SK-N-SH (cell line): ENCODE measurements around the gene ASB7. TPM values are rescaled to one million over a fixed set of nuclear protein-coding genes. Genes with fewer than 3 reads are reported as not detected.

ENCODE experiments used
- CTCF ChIA-PET: fragments of 300-600, 350-600 bp; formaldehyde crosslinking; extraction: SDS; loops from one replicate; lab custom pipeline; 2021; lab: Yijun Ruan, JAX
- POLR2A ChIA-PET: fragments of 350-600 bp; sonication (Branson Sonifier 250); formaldehyde crosslinking; extraction: SDS; loops from one replicate; lab custom pipeline; 2020; ENCODE audit warnings: antibody characterized with exemption, inconsistent platforms; lab: Yijun Ruan, JAX
- DNase-seq: peaks from one replicate; pipeline ENCODE4 v3.0.0; 2012
- H2AFZ ChIP-seq: fragments of 200-600 bp; sonication (generic); 2 replicates; pipeline ENCODE4 v1.8.1; 2016; ENCODE audit warnings: antibody characterized with exemption, mild to moderate bottlenecking, low read depth
- H3F3A ChIP-seq: fragments of 200-600 bp; sonication (generic); replicated peaks from 2 replicates; pipeline ENCODE3; 2016; ENCODE audit warnings: antibody characterized with exemption, mild to moderate bottlenecking; ENCODE audit not compliant: insufficient read depth
- H3K27ac ChIP-seq, 2 experiments: fragments of 200-500 bp in 1 of 2; fragments of 200-600 bp in 1 of 2; sonication (Bioruptor generic) in 1 of 2; sonication (generic), shearing (Covaris generic) in 1 of 2; 2 replicates each; pipeline versions ENCODE4 v1.5.1 to v1.6.1; 2014 to 2016; ENCODE audit warnings: low read depth in 2 of 2, inconsistent platforms in 1 of 2, low read length in 1 of 2, mild to moderate bottlenecking in 1 of 2, mixed read lengths in 1 of 2
- H3K27me3 ChIP-seq: fragments of 200-600 bp; sonication (generic), shearing (Covaris generic); 2 replicates; pipeline ENCODE4 v1.6.1; 2016; ENCODE audit warnings: mixed run types; ENCODE audit not compliant: insufficient read depth
- H3K36me3 ChIP-seq, 2 experiments: fragments of 200-500 bp in 1 of 2; fragments of 200-600 bp in 1 of 2; sonication (Bioruptor generic) in 1 of 2; sonication (generic) in 1 of 2; replicated peaks in 1 of 2; 2 replicates each; pipeline versions ENCODE3 to v1.5.1; 2014 to 2016; ENCODE audit warnings: low read length in 1 of 2, mild to moderate bottlenecking in 1 of 2; ENCODE audit not compliant: insufficient read depth in 2 of 2, control insufficient read depth in 1 of 2
- H3K4me1 ChIP-seq, 2 experiments: fragments of 200-500 bp in 1 of 2; fragments of 200-600 bp in 1 of 2; sonication (Bioruptor generic) in 1 of 2; sonication (generic), shearing (Covaris generic) in 1 of 2; 2 replicates each; pipeline versions ENCODE4 v1.5.1 to v1.6.1; 2014 to 2016; ENCODE audit warnings: low read depth in 1 of 2, low read length in 1 of 2, mixed run types in 1 of 2; ENCODE audit not compliant: insufficient read depth in 2 of 2, control insufficient read depth in 1 of 2
- H3K4me2 ChIP-seq: fragments of 200-600 bp; sonication (generic), shearing (Covaris generic); 2 replicates; pipeline ENCODE4 v1.6.1; 2017; ENCODE audit warnings: mixed run types
- H3K4me3 ChIP-seq, 2 experiments: fragments of 200-500 bp in 1 of 2; fragments of 200-600 bp in 1 of 2; sonication (Bioruptor generic) in 1 of 2; sonication (generic), shearing (Covaris generic) in 1 of 2; 2 replicates each; pipeline versions ENCODE4 v1.5.1 to v1.8.1; 2014 to 2016; ENCODE audit warnings: low read depth in 2 of 2, inconsistent platforms in 1 of 2, low read length in 1 of 2, mild to moderate bottlenecking in 1 of 2, mixed read lengths in 1 of 2, moderate library complexity in 1 of 2
- H3K79me2 ChIP-seq: fragments of 200-600 bp; sonication (generic); 2 replicates; pipeline ENCODE4 v1.8.1; 2017; ENCODE audit warnings: mild to moderate bottlenecking; ENCODE audit not compliant: insufficient read depth
- H3K9ac ChIP-seq: fragments of 200-600 bp; sonication (generic); 2 replicates; pipeline ENCODE4 v1.6.1; 2017; ENCODE audit warnings: mixed run types
- H3K9me2 ChIP-seq: fragments of 200-600 bp; sonication (generic); 2 replicates; pipeline ENCODE4 v1.6.1; 2017; ENCODE audit warnings: mixed run types
- H3K9me3 ChIP-seq: fragments of 200-600 bp; sonication (generic); 2 replicates; pipeline ENCODE4 v1.6.1; 2017; ENCODE audit warnings: mixed run types, mild to moderate bottlenecking, moderate library complexity
- H4K20me1 ChIP-seq: fragments of 200-600 bp; sonication (generic); 2 replicates; pipeline ENCODE4 v1.6.1; 2017; ENCODE audit warnings: mild to moderate bottlenecking, mixed run types; ENCODE audit not compliant: insufficient read depth
- CHD2 ChIP-seq: fragments of 150-350 bp; IDR thresholded peaks from 2 replicates; pipeline ENCODE4 v1.6.1; 2018; ENCODE audit warnings: low read length; ENCODE audit not compliant: partially characterized antibody
- CTCF ChIP-seq: fragments of 200-600 bp; sonication (generic); IDR thresholded peaks from 2 replicates; pipeline ENCODE4 v1.6.1; 2017; ENCODE audit warnings: antibody characterized with exemption, mild to moderate bottlenecking, moderate library complexity
- ELF1 ChIP-seq: IDR thresholded peaks from 2 replicates; pipeline ENCODE4 v1.4.0; 2012
- FOXM1 ChIP-seq: IDR thresholded peaks from 2 replicates; pipeline ENCODE4 v1.4.0; 2012; ENCODE audit warnings: low read depth, mild to moderate bottlenecking
- IRF3 ChIP-seq: fragments of 150-350 bp; IDR thresholded peaks from 2 replicates; pipeline ENCODE4 v1.6.1; 2016; ENCODE audit warnings: mild to moderate bottlenecking, low read depth, low read length
- RCOR1 ChIP-seq: fragments of 150-350 bp; IDR thresholded peaks from 2 replicates; pipeline ENCODE4 v1.6.1; 2017; ENCODE audit warnings: antibody characterized with exemption, low read length
- REST ChIP-seq: IDR thresholded peaks from 2 replicates; pipeline ENCODE4 v1.6.1; 2012; ENCODE audit warnings: mild to moderate bottlenecking, low read depth, low read length, moderate library complexity
- RFX5 ChIP-seq: IDR thresholded peaks from 2 replicates; pipeline ENCODE4 v1.6.1; 2012; ENCODE audit warnings: mild to moderate bottlenecking, improper control_type of control experiment, low read length
- TAF1 ChIP-seq: IDR thresholded peaks from 2 replicates; pipeline ENCODE4 v1.6.1; 2012; ENCODE audit warnings: low read depth, mild to moderate bottlenecking, low read length, moderate library complexity, borderline replicate concordance
- WGBS: methylation state at CpG from one replicate; pipeline ENCODE4 v1.1.6; 2017; ENCODE audit warnings: low lambda C conversion rate; 5-methylcytosine and 5-hydroxymethylcytosine counted together
- polyA plus RNA-seq, 3 experiments: library from polyadenylated mRNA; depleted of rRNA; stranded (reverse); fragments of >200 nt; gene quantifications; 2 replicates each; pipeline ENCODE4 v1.2.3, GENCODE V29; 2012
- TF ChIP-seq, protein P1 (sequence below): fragments of 150-350 bp; IDR thresholded peaks from 2 replicates; pipeline ENCODE4 v1.6.1; 2017; ENCODE audit warnings: antibody characterized with exemption, low read length, low read depth, borderline replicate concordance

ASB7 gene
- polyA plus RNA-seq, 1 of the 3 experiments (the other 2 are of a cell fraction) = 6.1 TPM

DNA sequence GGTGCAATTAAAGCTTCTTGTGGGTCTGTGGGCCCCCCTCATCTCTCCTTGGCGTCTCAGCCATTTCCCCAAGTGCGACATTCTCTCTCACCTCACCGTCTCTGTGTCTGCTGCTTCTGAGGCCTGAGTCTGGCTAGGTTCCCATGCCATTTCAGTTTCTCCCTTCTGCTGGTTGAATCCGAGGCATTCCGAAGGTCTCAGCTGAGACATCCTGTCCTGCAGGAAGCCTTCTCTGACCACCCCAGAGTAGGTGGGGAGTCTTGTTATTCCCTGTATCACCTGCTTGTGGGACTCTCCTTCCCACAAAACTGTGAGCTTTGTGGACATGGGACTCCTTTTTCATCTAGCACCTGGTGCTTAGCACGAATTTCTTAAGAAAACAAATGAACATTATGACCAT lies 78.3 kb downstream of the ASB7 start (continued):
- TF ChIP-seq IRF3 = no peak

GRCh38 chr15:100681335-100681746 lies 79.0 kb downstream of the ASB7 start:
- POLR2A ChIA-PET = no interaction called here
- DNase-seq = no peak
- CTCF ChIA-PET = interaction anchor here (1.3 to 2.1 kb wide), 2 partner anchors 9 to 192 kb away, joined by 3 to 10 read pairs; no protein-coding TSS in a partner anchor
- H3K79me2 ChIP-seq = no peaks in the 10 kb centered on the region
- no peak overlapping the region for H3K4me2 ChIP-seq
- no peaks in the 10 kb centered on the region for H3F3A ChIP-seq
- H3K9me3 ChIP-seq = no peaks in the 10 kb centered on the region
- H2AFZ ChIP-seq = no peak overlapping the region
- no peak overlapping the region for H3K4me3 ChIP-seq
- H3K4me1 ChIP-seq = peaks cover 0 to 3% of the 10 kb centered on the region in 2 experiments; a peak in 1 of 4 replicates
- no peaks in the 10 kb centered on the region for H3K36me3 ChIP-seq
- no peak overlapping the region for H3K9ac ChIP-seq
- no peaks in the 10 kb centered on the region for H4K20me1 ChIP-seq
- WGBS = 53% methylated on average over 2 of the region's 3 CpGs
- H3K27ac ChIP-seq = no peak overlapping the region
- H3K9me2 ChIP-seq = no peaks in the 10 kb centered on the region
- no peaks in the 10 kb centered on the region for H3K27me3 ChIP-seq
- TF ChIP-seq RFX5 (no peak), CHD2 (no peak), RCOR1 (no peak), FOXM1 (no peak), REST (no peak), ELF1 (no peak), CTCF (no peak), TAF1 (no peak)
- TF ChIP-seq, protein P1, sequence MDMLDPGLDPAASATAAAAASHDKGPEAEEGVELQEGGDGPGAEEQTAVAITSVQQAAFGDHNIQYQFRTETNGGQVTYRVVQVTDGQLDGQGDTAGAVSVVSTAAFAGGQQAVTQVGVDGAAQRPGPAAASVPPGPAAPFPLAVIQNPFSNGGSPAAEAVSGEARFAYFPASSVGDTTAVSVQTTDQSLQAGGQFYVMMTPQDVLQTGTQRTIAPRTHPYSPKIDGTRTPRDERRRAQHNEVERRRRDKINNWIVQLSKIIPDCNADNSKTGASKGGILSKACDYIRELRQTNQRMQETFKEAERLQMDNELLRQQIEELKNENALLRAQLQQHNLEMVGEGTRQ = no peak
